Stomach (tissue), 4 donors: Measurements from ENCODE around the gene TMEM200C.

Source experiments
- CTCF ChIP-seq, 7 experiments: fragments of 450-650 bp in 4 of 7; fragments of 200-600 bp in 3 of 7; sonication (generic) in 3 of 7; IDR thresholded peaks; one replicate each; pipeline ENCODE4 v1.5.1; 2016 to 2019; ENCODE audit warnings: antibody characterized with exemption in 7 of 7, control low read depth in 2 of 7, mild to moderate bottlenecking in 1 of 7
- EP300 ChIP-seq: sonication (generic); formaldehyde crosslinking; IDR thresholded peaks from one replicate; pipeline ENCODE4 v1.6.1; 2017; ENCODE audit warnings: antibody characterized with exemption
- POLR2A ChIP-seq, 4 donors: fragments of 450-650 bp; IDR thresholded peaks; one replicate each; pipeline ENCODE4 v1.6.1; 2016; ENCODE audit warnings: antibody characterized with exemption in 4 of 4, control low read depth in 2 of 4, mild to moderate bottlenecking in 1 of 4, moderate library complexity in 1 of 4

DNA sequence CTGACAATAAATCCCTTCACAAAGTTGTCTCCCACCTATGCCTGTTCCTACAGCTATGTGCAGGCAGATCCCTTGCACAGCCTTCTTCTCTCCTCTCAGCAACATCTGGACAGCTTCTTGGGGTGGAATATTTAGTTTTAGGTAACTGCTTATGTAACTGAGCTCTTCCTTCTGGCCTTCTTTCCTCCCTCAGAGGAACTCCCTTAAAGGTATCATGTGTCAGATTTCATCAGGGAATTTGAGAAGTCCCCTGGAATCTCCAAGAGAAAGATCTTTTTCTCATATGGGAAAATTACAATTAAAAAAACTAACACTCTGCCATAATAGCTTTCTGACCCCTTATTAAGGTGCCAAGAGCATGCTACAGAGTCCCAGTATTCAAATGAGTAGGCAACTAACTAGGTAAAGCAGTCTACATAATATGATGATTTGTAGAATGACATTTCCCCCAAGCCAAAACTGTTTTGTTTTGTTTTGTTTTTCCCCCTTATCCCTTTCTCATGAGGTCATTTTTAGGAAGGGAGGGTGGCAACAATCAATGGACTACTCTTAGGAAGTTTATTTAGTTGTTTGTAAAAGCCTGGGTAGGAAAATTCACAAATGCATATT, 2.4 kb downstream of the TMEM200C start:
- no peak for TF ChIP-seq POLR2A (IDR thresholded peaks at IDR 0.05)
- no peak for TF ChIP-seq CTCF (IDR thresholded peaks at IDR 0.05)
- no peak for TF ChIP-seq EP300
